ENCODE data around the gene RDH11. TPM values are rescaled to one million over a fixed set of nuclear protein-coding genes. Genes with fewer than 3 reads are reported as not detected.
"Not testable (repeated sequence)": the region's sequence is repeated elsewhere in the genome, so short reads cannot be mapped to it uniquely, and the experiment has no call there.

RDH11 gene
- total and polyA plus RNA-seq, 3 experiments from 2014 or later, result 45.1 to 73.4 (median 47.8) TPM

DNA sequence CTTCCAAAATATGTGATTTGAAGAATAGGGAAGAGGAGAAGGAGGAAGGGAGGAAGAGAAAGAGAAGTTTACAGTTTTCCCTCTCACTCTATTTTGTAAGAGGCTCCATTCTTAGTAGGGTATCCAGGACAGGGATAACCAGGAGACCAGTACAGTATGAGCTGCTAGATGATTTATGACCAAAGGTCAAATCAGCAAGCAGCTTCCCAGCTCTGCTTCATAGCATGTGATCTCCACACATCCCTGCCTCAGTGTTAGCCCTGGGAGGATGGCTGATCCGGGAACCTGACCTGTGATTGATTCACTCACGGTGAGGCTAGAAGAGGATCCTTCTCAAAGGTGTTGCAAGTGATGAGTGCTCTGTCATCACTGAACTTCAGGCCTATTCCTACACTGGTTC lies 22.7 kb upstream of the RDH11 start:
- H3K36me3 ChIP-seq (ENCODE audit: insufficient read depth, low read length), result no peaks in the 10 kb centered on the region

DNA sequence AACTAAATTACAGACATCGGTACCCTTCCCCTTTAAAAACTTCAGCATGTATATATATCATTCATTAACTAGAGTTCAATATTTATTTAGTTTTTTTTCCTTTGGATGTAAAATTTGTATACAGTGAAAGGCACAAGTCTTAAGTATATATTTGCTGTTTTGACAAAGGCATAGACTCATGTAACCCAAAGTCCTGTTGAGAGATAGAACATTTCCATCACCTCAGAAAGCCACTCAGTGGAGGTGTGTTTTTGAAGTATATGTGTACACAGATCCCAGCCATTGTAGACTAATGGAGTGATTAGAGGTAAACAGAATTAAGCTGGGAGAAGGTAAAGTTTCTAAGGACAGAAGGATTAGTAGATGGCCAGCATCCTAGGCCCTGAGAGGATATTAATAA lies 21.5 kb upstream of the RDH11 start:
- POLR2A ChIA-PET, result no interaction called here
- Histone ChIP-seq H3K27me3 (ENCODE audit: insufficient read depth, low read length, poor library complexity, severe bottlenecking) (no peaks in the 10 kb centered on the region), H3K36me3 (ENCODE audit: insufficient read depth, low read length) (no peaks in the 10 kb centered on the region), H3K4me1 (ENCODE audit: insufficient read depth, low read length) (no peaks in the 10 kb centered on the region), H3K4me3 (ENCODE audit: low read length) (no peak overlapping the region), H3K27ac (ENCODE audit: low read depth, low read length) (no peak overlapping the region), H3K9me3 (ENCODE audit: low read length) (no peaks in the 10 kb centered on the region)
- no peak overlapping the region for H3K4me3 Mint-ChIP-seq
- DNase-seq, result no peak
- H3K36me3 Mint-ChIP-seq, result no peaks in the 10 kb centered on the region
- no peaks in the 10 kb centered on the region for H3K9me3 Mint-ChIP-seq
- CTCF ChIA-PET, result no interaction called here
- H3K4me1 Mint-ChIP-seq, result no peaks in the 10 kb centered on the region
- H3K27ac Mint-ChIP-seq, result no peak overlapping the region
- H3K27me3 Mint-ChIP-seq, result peaks cover 0 to 13% of the 10 kb centered on the region in 2 donors

More for the DNA sequence above, 22.7 kb upstream of the RDH11 start:
- peaks cover 3 to 10% (median 5%) of the 10 kb centered on the region in 3 donors for H3K4me1 Mint-ChIP-seq
- no peak for DNase-seq
- H3K27me3 ChIP-seq (ENCODE audit: insufficient read depth, low read length, poor library complexity, severe bottlenecking), result no peaks in the 10 kb centered on the region
- peaks cover 6 to 24% of the 10 kb centered on the region in 2 donors for H3K27me3 Mint-ChIP-seq
- ChIA-PET POLR2A (no interaction called here), CTCF (no interaction called here)
- H3K4me3 Mint-ChIP-seq, result no peak overlapping the region
- no peaks in the 10 kb centered on the region for H3K9me3 ChIP-seq (ENCODE audit: low read length)
- H3K4me1 ChIP-seq (ENCODE audit: insufficient read depth, low read length), result no peaks in the 10 kb centered on the region
- no peaks in the 10 kb centered on the region for H3K36me3 Mint-ChIP-seq
- H3K9me3 Mint-ChIP-seq, result no peaks in the 10 kb centered on the region
- H3K27ac ChIP-seq (ENCODE audit: low read depth, low read length), result no peak overlapping the region
- H3K4me3 ChIP-seq (ENCODE audit: low read length), result no peak overlapping the region
- no peak overlapping the region for H3K27ac Mint-ChIP-seq

- no peak overlapping the region for H3K27ac ChIP-seq (ENCODE audit: low read depth, low read length)
- Mint-ChIP-seq H3K27me3 (peaks cover 0 to 3% of the 10 kb centered on the region in 2 donors), H3K36me3 (peaks cover 0 to 7% (median 0%) of the 10 kb centered on the region in 3 donors), H3K4me3 (no peak overlapping the region), H3K27ac (no peak overlapping the region), H3K9me3 (peaks cover 0 to 14% (median 8%) of the 10 kb centered on the region in 5 donors), H3K4me1 (no peaks in the 10 kb centered on the region)
- DNase-seq, result no peak
- ChIA-PET POLR2A (no interaction called here), CTCF (interaction anchor here (1.1 kb wide), 1 partner anchor 110 kb away, joined by 3 read pairs; the partner anchor contains the start of gene PIGH)
- no peaks in the 10 kb centered on the region for H3K4me1 ChIP-seq (ENCODE audit: insufficient read depth, low read length)
- H3K27me3 ChIP-seq (ENCODE audit: insufficient read depth, low read length, poor library complexity, severe bottlenecking), result no peaks in the 10 kb centered on the region
- H3K9me3 ChIP-seq (ENCODE audit: low read length), result no peaks in the 10 kb centered on the region
- no peaks in the 10 kb centered on the region for H3K36me3 ChIP-seq (ENCODE audit: insufficient read depth, low read length)
- H3K4me3 ChIP-seq (ENCODE audit: low read length), result no peak overlapping the region
Observed at GRCh38 chr14:67710209-67710608, 14.6 kb upstream of the RDH11 start.

DNA sequence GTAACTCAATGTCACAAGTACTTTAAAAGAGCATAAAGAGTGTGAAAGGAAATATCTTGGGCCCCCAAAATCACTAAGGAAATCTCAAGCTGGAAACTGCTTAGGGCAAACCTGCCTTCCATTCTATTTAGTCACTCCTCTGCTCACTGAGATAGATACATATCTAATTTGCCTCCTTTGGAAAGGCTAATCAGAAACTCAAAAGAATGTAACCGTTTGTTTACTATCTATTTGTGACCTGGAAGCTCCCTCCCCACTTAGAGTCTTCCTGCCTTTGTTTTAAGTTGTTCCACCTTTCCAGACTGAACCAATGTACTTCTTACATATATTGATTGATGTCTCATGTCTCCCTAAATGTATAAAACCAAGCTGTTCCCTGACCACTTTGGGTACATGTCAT lies 14.2 kb upstream of the RDH11 start:
- H3K36me3 Mint-ChIP-seq; H3K27me3 Mint-ChIP-seq; H3K36me3 ChIP-seq (ENCODE audit: insufficient read depth, low read length); H3K27me3 ChIP-seq (ENCODE audit: insufficient read depth, low read length, poor library complexity, severe bottlenecking); H3K27ac Mint-ChIP-seq; H3K27ac ChIP-seq (ENCODE audit: low read depth, low read length); POLR2A ChIA-PET; CTCF ChIA-PET; H3K9me3 ChIP-seq (ENCODE audit: low read length); H3K4me1 ChIP-seq (ENCODE audit: insufficient read depth, low read length); H3K4me3 Mint-ChIP-seq; DNase-seq; H3K4me3 ChIP-seq (ENCODE audit: low read length); H3K4me1 Mint-ChIP-seq: not testable (repeated sequence)
- peaks cover 0 to 14% (median 8%) of the 10 kb centered on the region in 5 donors for H3K9me3 Mint-ChIP-seq

DNA sequence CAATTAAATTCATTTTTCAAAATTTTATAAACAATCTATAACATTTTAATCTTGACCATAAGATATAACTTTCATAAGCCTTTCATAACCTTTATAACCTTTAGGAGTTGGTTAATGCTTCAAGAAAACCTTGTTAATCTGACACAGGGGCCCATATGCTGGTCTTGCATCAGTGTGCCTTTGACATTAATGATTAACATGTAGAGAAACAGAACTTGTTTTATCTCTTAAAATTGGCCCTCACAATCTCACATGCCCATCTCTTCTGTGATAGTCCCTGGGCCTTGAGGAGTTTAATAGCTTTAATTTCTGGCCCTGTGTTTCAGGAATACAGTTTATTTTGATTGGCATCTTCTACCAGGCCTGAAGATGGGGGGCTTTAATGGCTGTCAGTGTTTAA lies 13.8 kb upstream of the RDH11 start:
- H3K4me1 ChIP-seq (ENCODE audit: insufficient read depth, low read length); CTCF ChIA-PET; DNase-seq; H3K36me3 Mint-ChIP-seq; H3K27ac Mint-ChIP-seq; H3K27me3 ChIP-seq (ENCODE audit: insufficient read depth, low read length, poor library complexity, severe bottlenecking); H3K9me3 ChIP-seq (ENCODE audit: low read length); H3K27me3 Mint-ChIP-seq; H3K36me3 ChIP-seq (ENCODE audit: insufficient read depth, low read length); H3K27ac ChIP-seq (ENCODE audit: low read depth, low read length); POLR2A ChIA-PET; H3K4me3 ChIP-seq (ENCODE audit: low read length); H3K4me3 Mint-ChIP-seq; H3K4me1 Mint-ChIP-seq: not testable (repeated sequence)
- H3K9me3 Mint-ChIP-seq, result peaks cover 0 to 14% (median 8%) of the 10 kb centered on the region in 5 donors

GRCh38 chr14:67705211-67705610 lies 9.6 kb upstream of the RDH11 start:
- H3K9me3 ChIP-seq (ENCODE audit: low read length), result no peaks in the 10 kb centered on the region
- no peak overlapping the region for H3K27ac ChIP-seq (ENCODE audit: low read depth, low read length)
- no peaks in the 10 kb centered on the region for H3K4me1 Mint-ChIP-seq
- H3K27me3 Mint-ChIP-seq, result peaks cover 0 to 5% of the 10 kb centered on the region in 2 donors
- no peaks in the 10 kb centered on the region for H3K36me3 ChIP-seq (ENCODE audit: insufficient read depth, low read length)
- peaks cover 0 to 10% (median 6%) of the 10 kb centered on the region in 5 donors for H3K9me3 Mint-ChIP-seq
- ChIA-PET CTCF (interaction anchor here (0.7 to 4.7 kb wide), 13 partner anchors 11 to 277 kb away, joined by 3 to 63 read pairs (median 7); partner anchors contain the start of genes ARG2 and PIGH), POLR2A (interaction anchor here (1.5 kb wide), 1 partner anchor 106 kb away, joined by 7 read pairs; the partner anchor contains the start of gene PIGH)
- DNase-seq, result no peak
- no peaks in the 10 kb centered on the region for H3K27me3 ChIP-seq (ENCODE audit: insufficient read depth, low read length, poor library complexity, severe bottlenecking)
- peaks cover 0 to 7% (median 0%) of the 10 kb centered on the region in 3 donors for H3K36me3 Mint-ChIP-seq
- no peak overlapping the region for H3K4me3 ChIP-seq (ENCODE audit: low read length)
- H3K4me3 Mint-ChIP-seq, result no peak overlapping the region
- peak overlapping the region in 1 of 8 donors; percentile 16 for H3K27ac Mint-ChIP-seq
- H3K4me1 ChIP-seq (ENCODE audit: insufficient read depth, low read length), result no peaks in the 10 kb centered on the region

DNA sequence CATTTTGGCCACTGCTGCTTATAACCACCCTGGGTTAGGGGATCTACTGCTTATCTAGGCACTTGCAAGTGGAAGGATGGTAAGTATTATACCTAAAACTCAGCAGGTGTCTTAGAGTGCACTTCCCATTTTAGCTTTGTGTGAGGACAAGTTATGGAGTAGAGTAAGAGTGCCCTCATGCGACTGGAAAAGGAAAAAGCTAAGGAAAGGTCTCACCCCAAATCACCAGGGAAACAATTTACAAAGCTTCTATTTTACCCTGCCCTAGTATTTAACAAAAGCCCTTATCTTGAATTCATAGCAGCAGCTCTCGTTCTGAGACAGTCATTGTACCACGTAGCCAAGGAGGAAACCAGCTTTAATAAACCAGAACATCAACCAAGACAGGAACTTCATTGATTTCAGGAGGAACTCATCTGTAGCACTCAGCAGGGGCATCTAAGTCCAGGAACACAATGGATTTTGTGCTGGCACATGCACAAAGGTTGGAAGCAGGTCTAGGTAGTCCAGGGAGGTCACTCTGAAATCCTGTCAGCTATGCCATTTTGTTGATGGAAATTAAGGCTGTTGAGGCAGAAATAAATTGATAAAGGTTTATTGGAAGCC lies 9.0 kb upstream of the RDH11 start:
- no peak overlapping the region for H3K4me3 ChIP-seq (ENCODE audit: low read length)
- Mint-ChIP-seq H3K9me3 (peaks cover 0 to 4% (median 1%) of the 10 kb centered on the region in 5 donors), H3K27me3 (peaks cover 0 to 5% of the 10 kb centered on the region in 2 donors), H3K4me3 (no peak overlapping the region), H3K36me3 (peaks cover 0 to 4% (median 0%) of the 10 kb centered on the region in 3 donors), H3K27ac (peak overlapping the region in 1 of 8 donors; percentile 16), H3K4me1 (no peaks in the 10 kb centered on the region)
- DNase-seq, result peak in 2 of 5 donors; percentile 45 to 51
- H3K36me3 ChIP-seq (ENCODE audit: insufficient read depth, low read length), result no peaks in the 10 kb centered on the region
- no peak overlapping the region for H3K27ac ChIP-seq (ENCODE audit: low read depth, low read length)
- no peaks in the 10 kb centered on the region for H3K9me3 ChIP-seq (ENCODE audit: low read length)
- H3K27me3 ChIP-seq (ENCODE audit: insufficient read depth, low read length, poor library complexity, severe bottlenecking), result no peaks in the 10 kb centered on the region
- ChIA-PET CTCF (interaction anchor here (0.7 to 4.7 kb wide), 24 partner anchors 9 to 1345 kb away, joined by 3 to 63 read pairs (median 6); partner anchors contain the start of genes ARG2, PIGH and RDH11), POLR2A (interaction anchor here (0.5 to 1.5 kb wide), 4 partner anchors 36 to 327 kb away, joined by 3 to 7 read pairs (median 4); partner anchors contain the start of gene PIGH)
- H3K4me1 ChIP-seq (ENCODE audit: insufficient read depth, low read length), result no peaks in the 10 kb centered on the region

GRCh38 chr14:67703997-67704396 lies 8.4 kb upstream of the RDH11 start:
- DNase-seq, result no peak
- H3K36me3 Mint-ChIP-seq, result no peaks in the 10 kb centered on the region
- H3K27me3 Mint-ChIP-seq, result peaks cover 0 to 5% of the 10 kb centered on the region in 2 donors
- no peak overlapping the region for H3K27ac Mint-ChIP-seq
- H3K9me3 ChIP-seq (ENCODE audit: low read length), result no peaks in the 10 kb centered on the region
- ChIA-PET POLR2A (interaction anchor here (0.5 to 1.5 kb wide), 4 partner anchors 35 to 326 kb away, joined by 3 to 7 read pairs (median 4); partner anchors contain the start of gene PIGH), CTCF (interaction anchor here (0.8 to 4.7 kb wide), 24 partner anchors 9 to 1345 kb away, joined by 3 to 63 read pairs (median 6); partner anchors contain the start of genes ARG2, PIGH and RDH11)
- no peak overlapping the region for H3K4me3 Mint-ChIP-seq
- H3K4me1 Mint-ChIP-seq, result no peaks in the 10 kb centered on the region
- H3K4me1 ChIP-seq (ENCODE audit: insufficient read depth, low read length), result no peaks in the 10 kb centered on the region
- no peaks in the 10 kb centered on the region for H3K36me3 ChIP-seq (ENCODE audit: insufficient read depth, low read length)
- no peak overlapping the region for H3K27ac ChIP-seq (ENCODE audit: low read depth, low read length)
- H3K27me3 ChIP-seq (ENCODE audit: insufficient read depth, low read length, poor library complexity, severe bottlenecking), result no peaks in the 10 kb centered on the region
- peaks cover 0 to 2% (median 0%) of the 10 kb centered on the region in 5 donors for H3K9me3 Mint-ChIP-seq
- H3K4me3 ChIP-seq (ENCODE audit: low read length), result no peak overlapping the region
